Skin epidermis (tissue), 12 donors: ENCODE results near the gene ROR2.
A peak's percentile ranks its signal among the peaks of the same experiment; 100 is the strongest.
"Not testable (repeated sequence)": the region's sequence is repeated elsewhere in the genome, so short reads cannot be mapped to it uniquely, and the experiment has no call there.

Experiments
- H3K27ac ChIP-seq, 21 experiments: fragments of 200-600 bp; sonication (generic) in 11 of 21; one replicate each; pipeline ENCODE4 v1.5.0; 2020; ENCODE audit warnings: mild to moderate bottlenecking in 3 of 21, inconsistent platforms in 2 of 21, moderate library complexity in 2 of 21
- H3K4me3 ChIP-seq, 7 experiments: fragments of 200-600 bp; sonication (generic) in 2 of 7; one replicate each; pipeline ENCODE4 v1.5.0; 2020; ENCODE audit warnings: inconsistent platforms in 2 of 7, mild to moderate bottlenecking in 2 of 7, moderate library complexity in 1 of 7

The ROR2 gene

DNA sequence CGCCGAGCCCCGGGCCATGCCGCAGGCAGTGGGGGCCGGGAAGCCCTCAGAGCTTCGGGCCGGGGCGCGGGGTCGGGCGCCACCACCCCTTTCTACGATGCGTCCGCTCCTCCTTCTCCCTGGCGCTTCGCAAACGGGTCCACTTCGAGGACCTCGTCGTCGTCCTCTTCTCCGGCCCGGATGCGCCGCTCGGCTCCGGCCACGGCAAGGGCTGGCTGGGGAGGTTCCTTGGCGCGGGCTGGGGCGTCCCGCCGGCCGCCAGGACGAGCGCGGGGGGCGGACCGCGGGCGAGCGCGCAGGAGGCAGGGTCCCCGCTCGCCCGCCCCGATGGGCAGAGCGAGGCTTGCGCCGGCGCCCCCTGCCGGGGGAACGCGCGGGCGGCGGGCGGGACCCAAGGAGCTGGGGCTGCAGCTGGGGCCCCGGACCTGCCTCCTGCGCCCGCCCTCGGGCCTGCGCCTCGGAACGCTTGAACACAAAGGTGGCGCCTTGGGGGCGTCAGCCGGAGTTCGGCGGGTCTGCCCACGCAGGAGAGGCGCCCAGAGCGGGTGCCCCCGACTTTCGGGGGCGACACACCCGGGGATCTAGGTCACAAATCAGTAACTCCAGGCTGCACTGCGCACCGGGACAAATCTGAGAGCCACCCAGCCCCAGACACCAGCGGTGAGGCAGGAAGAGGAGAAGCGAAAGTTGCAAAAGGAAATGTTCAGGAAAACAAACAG, at the start of gene ROR2:
Gene ROR2 (minus strand): TSS at position 283 of the 719 bp plus-strand sequence.
- H3K4me3 ChIP-seq = peak within 1 kb of the TSS; percentile 39 to 50 (median 44)
- H3K27ac ChIP-seq = peak within 1 kb of the TSS in 19 of 21 experiments; percentile 18 to 85 (median 71)

DNA sequence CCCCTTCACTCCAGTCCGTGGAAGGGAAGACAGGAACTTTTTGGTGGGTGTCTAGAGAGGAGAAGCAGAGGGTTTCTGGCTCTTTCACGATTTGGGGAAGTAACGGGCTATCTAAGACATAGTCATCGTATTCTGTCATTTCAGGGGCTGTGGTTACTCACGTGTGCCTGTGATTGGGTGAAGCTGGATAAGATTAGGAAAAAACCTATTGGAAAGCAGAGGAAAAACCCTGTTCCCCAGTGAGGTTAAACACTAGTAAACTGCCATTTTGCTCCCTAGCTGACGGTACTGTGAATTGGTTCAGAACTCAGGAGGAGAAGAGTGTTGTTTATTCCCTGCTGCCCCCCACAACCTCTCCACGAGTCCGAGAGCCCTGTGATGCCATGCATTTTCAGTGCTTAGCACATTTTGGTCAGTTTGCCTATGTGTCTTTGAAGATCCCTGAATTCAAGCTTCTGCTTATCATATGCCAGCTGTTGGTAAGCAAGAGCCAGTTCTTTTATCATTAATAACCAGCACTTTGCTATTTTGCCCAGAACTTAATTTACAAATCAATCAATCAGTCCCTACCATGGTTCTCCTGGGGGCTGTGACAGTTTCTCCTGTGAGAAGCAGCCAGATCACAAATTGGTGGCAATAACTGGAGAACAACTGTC, 45.1 kb upstream of the ROR2 start:
- H3K27ac ChIP-seq = no peak overlapping the region
- no peak overlapping the region for H3K4me3 ChIP-seq

DNA sequence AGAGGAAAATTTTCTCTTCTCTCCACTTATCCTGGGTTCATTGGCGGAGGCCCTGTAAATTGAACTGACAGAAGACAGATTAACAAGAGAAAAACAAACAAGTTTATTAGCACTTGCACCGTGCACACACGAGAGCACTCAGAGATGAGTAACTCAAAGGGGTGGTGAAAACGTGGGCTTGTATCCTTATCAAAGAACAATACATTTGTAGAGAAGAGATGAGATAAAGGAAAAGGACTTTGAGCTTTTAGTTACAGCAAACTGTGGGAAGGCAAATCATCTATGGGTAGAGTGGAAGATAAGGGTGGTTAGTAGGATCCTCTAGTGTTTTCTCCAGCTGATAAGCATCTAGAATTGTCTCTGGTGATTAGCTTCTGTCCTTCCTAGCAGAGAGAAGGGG, 44.4 kb upstream of the ROR2 start:
- H3K4me3 ChIP-seq = no peak overlapping the region

DNA sequence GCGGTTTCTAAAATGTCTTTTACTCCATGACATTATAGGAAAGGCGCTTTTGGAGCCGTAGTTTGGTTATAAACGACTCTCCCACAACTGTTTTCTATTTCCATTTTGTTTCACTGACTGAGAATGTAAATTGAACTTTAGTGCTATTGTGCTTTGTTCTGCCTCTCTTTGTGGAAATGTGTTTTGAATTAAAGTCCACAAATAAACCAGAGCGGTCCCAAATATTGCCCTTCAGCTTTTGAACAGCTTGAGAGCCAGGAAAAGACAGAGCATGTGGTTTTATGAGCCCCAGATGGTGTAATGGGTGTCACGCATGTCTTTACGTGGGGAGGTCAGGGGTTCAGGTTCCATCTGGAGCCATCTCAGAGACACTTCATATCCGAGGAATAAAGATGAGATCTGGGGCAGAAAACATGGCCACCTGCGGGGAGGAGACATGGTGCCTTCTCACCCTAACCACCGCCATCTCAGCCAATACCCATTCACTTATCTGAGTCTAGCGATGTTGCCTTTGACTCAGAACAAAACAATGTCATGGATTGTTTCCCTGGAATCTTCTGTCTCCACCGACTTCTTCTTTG, 42.5 kb upstream of the ROR2 start:
- Histone ChIP-seq H3K4me3 (no peak overlapping the region), H3K27ac (peak overlapping the region in 12 of 21 experiments; percentile 27 to 78 (median 68))

More for the DNA sequence above, 44.4 kb upstream of the ROR2 start:
- H3K27ac ChIP-seq = no peak overlapping the region

DNA sequence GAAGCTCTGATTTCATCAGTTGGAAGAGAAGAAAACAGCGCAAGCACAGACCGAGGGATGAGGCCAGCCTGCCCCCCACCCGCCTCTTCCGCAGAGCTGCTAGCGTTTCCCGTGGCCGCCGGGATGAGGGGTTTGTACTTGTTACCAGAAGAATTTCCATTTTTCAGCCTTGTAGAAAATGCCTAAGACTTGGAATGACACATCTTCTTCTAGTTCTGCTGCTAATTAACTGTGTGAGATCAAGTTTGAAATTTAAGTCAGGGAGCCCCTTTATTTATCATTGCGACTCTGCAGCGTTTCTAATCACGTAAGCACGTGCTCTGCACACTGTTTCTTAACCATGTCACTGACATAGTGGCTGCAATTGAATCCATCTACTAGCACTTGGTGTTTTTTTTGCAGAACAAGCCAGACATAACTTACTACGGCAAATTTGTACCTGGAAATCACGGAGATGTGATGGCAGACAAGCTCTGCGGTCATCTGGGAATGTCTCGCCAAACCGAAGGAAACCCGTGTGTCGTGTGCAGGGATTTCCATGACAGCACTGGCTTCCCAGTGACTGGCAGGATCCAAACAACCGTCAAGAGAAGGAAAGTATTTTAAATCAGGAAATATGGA, 41.8 kb upstream of the ROR2 start:
- no peak overlapping the region for H3K4me3 ChIP-seq
- peak overlapping the region in 16 of 21 experiments; percentile 16 to 83 (median 66) for H3K27ac ChIP-seq

DNA sequence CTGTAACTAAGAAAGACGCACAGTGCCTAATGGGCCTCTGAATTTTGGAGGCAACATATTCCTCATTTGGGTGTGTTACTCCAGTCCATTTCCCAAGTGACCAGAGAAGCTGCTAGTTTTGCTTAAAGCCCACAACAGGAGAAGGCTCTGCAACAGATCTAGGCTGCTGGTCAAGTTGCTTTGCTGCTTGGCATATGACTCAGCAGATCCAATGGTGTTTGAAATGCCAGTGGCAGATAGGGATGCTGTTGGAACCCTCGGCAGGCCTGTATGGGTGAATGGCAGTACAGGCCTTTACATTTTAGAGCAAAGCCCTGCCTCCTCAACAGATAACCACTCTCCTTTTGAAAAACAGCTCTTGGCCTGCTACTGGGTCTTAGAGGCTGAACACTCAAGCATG, 36.2 kb upstream of the ROR2 start:
- Histone ChIP-seq H3K4me3 (no peak overlapping the region), H3K27ac (no peak overlapping the region)

DNA sequence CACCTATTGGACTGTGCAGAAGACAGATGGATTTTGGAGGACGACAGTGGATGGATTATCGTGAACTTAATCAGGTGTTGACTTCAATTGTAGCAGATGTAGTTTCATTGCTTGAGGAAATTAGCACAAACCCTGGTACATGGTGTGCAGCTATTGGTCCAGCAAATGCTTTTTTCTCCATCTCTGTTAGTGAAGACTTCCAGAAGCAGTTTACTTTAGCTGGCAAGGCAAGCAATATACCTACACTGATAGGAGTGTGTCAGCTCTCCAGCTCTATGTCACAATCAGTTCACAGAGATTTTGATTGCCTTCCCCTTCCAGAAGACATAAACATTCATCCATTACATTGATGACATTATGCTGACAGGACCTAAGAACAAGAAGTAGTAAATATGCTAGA, 35.7 kb upstream of the ROR2 start:
- Histone ChIP-seq H3K27ac (no peak overlapping the region), H3K4me3 (no peak overlapping the region)

DNA sequence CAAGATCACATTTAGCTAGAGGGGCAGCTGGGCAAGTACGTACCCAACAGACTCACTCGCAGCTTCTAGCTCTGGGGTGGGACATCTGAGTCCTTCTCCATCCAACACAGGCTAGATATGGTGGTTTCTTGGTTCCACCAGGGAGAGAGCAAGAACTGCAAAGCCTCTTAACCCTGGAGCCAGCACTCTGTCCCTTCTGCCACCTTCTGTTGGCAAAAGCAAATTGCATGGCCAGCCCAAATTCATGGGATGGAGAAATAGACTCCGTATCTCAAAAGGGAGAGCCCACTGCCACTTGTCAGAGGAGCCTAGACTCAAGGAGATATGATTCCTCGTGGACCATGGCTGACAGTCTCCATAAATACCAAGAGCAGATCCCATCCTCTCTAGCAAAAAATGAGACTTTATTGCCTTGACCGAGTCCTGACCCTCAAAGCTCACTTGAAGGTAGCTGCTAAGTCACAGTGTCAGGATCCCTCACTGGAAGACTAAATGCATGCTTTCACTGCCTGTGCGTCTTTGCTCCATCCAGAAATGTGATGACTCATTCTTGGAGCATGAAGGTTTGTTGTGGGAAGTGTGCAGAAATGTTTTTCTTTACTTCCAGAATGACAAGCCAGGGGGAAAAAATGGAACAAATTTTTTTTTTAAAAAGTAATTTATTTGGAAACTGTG, 28.8 kb upstream of the ROR2 start:
- no peak overlapping the region for H3K4me3 ChIP-seq
- no peak overlapping the region for H3K27ac ChIP-seq

DNA sequence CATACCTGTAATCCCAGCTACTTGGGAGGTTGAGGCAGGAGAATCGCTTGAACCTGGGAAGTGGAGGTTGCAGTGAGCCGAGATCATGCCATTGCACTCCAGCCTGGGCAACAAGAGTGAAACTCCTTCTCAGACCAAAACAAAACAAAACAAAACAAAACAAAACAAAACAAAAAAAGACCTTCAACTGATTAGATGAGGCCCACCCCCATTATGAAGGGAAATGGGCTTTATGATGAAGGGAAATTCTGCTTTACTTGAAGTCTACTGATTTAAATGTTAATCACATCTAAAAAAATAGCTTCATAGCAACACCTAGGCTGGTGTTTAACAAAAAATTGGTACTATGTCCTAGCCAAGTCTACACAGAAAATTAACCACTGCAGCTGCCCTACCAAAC, 25.2 kb upstream of the ROR2 start:
- not testable (repeated sequence) for H3K27ac ChIP-seq, H3K4me3 ChIP-seq

DNA sequence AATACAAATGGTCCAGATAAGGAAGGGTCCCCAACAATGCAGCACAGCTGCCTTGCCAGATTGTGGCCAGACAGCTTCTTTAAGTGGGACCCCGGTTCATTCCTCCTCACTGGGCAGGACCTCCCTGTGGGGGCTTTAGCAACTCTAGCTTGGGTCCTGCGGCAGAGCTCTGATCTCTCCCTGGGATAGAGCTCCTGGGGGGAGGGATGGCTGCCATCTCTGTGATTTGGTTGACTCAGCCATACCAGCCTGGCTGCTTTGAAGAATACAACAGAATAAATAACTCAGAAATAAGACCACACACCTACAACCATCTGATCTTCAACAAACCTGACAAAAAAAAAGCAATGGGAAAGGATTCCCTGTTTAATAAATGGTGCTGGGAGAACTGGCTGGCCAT, 22.7 kb upstream of the ROR2 start:
- Histone ChIP-seq H3K4me3 (no peak overlapping the region), H3K27ac (no peak overlapping the region)

DNA sequence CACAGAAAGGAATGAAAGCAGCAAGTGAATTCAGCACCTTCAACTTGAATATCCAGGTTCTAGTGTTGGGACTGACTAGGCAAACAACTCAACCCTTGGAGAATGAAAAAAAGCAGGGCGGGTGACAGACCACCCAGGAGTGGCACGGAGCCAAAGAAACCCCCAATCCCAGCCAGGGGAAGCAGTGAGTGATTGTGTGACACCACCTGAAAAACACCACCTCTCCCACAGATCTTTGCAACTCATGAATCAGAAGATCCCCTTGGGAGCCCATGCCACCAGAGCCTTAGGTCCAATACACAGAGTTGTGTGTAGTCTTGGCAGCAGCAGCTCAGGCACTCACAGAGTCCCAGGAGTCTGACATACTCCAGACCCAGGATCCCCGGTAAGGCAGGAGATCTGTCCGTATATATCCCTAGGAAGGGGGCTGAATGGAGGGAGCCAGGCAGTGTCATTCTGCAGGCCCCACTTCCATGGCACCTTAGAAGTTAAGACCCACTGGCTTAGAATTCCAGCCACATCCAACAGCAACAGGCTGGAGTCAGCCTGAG, 22.1 kb upstream of the ROR2 start:
- H3K4me3 ChIP-seq = no peak overlapping the region
- no peak overlapping the region for H3K27ac ChIP-seq

DNA sequence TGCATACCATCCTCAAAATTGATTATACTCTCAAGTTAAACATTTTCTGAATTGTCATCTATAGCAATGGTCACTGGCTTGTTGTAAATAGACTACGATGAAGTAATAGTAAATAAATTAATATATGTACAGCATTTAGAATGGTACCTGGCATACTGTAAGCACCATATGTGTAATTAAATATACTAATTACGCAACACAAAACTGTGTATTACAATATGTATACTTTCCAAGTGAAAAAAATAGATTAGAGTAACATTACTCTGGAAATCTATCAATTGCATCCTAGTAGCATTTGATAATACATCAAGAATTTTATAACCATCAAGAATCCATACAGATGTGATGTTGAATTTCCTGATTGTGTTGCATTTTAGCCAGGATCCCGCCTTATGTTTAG, 17.2 kb upstream of the ROR2 start:
- Histone ChIP-seq H3K27ac (no peak overlapping the region), H3K4me3 (no peak overlapping the region)

DNA sequence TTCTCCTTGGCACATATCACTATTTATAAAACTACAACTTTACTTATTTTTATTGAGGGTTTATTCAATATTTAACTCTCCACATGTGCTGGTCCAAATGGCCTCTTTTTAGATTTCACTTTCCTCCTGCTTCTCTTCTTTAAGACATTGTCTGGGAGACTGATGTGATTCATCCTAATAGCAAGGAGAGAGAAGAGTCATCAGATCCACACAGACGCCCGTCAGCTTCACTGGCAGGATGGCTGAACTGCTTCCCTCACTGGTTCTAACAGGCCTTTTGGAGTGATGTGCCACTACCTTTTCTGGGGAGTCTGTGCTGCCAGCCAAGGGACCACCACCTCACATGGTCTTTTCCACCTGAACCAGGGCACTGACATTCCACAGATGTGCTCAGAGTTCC, 16.5 kb upstream of the ROR2 start:
- H3K27ac ChIP-seq = no peak overlapping the region

DNA sequence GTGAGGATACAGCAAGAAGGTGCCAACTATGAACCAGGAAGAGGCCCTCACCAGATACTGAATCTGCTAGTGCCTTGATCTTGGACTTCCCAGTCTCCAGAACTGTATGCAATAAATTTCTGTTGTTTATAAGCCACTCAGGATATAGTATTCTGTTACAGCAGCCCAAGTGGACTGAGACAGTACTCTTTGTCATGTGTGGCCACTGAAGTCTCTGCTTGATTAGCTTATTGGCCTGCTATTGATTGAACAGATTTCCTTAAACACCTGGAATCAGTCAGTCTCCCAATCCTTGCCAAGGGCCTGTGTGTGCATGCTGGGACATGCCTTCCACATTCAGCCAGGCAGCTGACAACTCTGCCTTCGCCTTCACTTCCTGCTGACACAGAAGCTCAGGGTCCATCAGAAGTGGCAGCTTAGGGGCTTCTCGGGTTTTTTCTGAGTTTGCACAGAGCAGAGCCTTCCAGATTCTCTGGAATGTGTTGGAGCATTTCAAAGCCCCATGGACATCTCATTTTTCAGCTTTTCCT, 13.7 kb upstream of the ROR2 start:
- Histone ChIP-seq H3K4me3 (no peak overlapping the region), H3K27ac (no peak overlapping the region)

More for the DNA sequence above, 16.5 kb upstream of the ROR2 start:
- H3K4me3 ChIP-seq = no peak overlapping the region

DNA sequence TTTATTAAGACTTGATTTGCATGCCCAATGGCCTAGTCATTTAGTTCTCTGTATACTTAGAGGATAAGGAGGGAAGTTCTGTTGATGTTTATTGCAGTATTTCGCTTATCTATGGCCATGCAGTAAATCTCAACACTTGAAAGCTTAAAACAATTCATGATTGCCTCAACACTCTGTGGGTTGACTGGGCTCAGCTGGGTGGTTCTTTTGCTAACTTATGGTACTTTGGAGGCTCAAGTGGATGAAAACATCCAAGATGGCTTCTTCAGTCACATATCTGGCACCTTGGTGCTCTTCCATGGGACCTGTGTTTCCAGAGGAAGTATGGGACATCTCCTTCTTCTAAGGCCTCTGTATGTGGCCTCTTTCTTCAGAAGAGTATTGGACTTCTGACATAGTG, 10.3 kb upstream of the ROR2 start:
- no peak overlapping the region for H3K27ac ChIP-seq
- no peak overlapping the region for H3K4me3 ChIP-seq

DNA sequence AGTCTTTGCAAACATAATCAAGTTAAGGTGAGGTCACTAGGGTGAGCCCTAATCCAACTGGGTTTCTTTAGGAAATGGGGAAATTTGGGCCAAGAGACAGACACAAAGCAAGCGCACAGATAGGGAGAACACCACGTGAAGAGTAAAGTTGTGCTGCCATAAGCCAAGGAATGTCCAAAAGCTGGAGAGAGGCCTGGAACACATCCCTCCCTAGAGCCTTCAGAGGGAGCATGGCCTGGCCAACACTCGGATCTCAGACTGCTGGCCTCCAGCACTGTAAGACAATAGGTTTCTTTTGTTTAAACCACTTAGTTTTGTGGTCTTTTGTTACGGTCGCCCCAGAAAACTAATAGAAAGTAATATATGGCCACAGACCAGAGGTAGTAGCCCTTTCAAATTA, 8.1 kb upstream of the ROR2 start:
- H3K27ac ChIP-seq = no peak overlapping the region
- no peak overlapping the region for H3K4me3 ChIP-seq

DNA sequence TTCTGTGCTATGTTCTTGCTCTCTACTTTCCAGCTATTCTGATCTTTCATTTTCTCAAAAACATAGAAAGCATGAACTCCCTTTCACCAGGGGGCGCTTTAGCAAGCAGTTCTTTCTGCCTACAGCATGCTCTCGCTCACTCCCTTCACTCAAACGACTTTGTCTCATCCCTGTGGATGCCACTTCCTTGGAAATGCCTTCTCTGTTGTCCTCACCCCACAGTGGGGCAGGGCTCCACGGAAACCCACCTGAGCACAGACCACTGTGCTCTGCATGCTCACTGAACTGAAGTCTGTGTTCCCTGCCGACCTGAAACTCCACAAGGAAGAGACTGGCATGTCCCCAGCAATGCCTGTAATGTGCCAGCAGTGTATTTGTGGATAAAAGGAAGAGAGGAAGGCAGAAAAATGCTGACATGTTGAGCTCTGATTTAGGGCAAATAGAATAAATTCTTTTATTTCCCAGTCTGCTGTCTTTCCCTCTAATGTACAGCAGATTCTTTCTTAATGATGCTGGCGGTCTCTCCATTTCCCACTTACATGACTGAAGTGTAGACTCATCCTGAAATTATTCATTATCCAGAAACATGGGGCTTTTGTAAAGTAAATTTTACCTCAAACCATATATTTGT, 4.9 kb upstream of the ROR2 start:
- Histone ChIP-seq H3K27ac (peak overlapping the region in 1 of 21 experiments; percentile 50), H3K4me3 (no peak overlapping the region)

DNA sequence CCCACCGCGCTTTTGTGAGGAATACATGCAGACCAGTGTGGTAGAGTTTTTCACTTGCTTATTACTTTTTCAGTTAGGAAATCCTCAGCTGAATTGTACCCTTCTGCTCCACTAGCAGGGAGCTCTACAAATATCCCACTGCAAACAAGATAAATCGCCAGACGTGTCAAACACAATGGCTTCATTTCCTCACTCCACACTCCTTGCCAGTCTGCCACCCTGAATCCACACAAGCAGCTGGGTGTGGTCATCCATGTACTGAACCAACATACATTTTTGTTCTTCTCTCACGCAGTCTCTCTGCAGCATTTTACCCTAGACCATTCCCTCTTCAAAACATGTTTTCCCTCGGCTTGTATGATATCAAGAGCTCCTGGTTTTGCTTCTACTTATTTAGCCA, 3.7 kb upstream of the ROR2 start:
- H3K4me3 ChIP-seq = no peak overlapping the region

DNA sequence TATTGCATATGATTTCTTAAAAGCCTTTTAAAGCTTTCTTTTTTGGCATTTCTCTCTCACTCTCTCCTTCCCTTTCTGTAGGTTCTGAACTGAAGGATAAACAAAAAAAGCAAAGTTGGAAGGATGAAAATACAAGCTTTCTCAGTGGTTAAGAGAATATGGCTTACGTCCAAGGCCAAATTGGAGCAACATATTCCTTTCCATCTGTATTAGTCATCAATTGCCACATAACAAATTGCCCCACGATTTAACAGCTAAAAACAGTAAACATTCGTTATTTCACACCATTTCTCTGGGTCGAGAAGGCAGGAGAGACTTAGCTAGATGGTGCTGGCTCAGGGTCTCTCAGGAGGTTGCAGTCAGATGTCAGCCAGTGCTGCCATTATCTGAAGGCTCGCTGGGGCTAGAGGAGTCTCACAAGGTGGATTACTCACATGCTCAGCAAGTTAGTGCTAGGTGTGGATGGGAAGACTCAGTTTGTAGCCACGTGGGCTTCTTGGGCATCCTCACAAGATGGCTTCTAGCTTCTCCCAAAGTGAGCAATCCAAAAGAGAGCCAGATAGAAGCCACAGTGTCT, 2.0 kb upstream of the ROR2 start:
- H3K4me3 ChIP-seq = no peak overlapping the region
- no peak overlapping the region for H3K27ac ChIP-seq

More for the DNA sequence above, 3.7 kb upstream of the ROR2 start:
- no peak overlapping the region for H3K27ac ChIP-seq
